GM21619 (cell line): ENCODE results near the gene BCAS3.
A peak's percentile ranks its signal among the peaks of the same experiment; 100 is the strongest.
"Not testable (repeated sequence)": the region's sequence is repeated elsewhere in the genome, so short reads cannot be mapped to it uniquely, and the experiment has no call there.

Source experiments
- ATAC-seq: cut with Tn5 transposase; IDR thresholded peaks from one replicate; pipeline ENCODE4 v1.9.1; 2021; ENCODE audit not compliant: unreplicated experiment

The BCAS3 gene

GRCh38 chr17:60923000-60923399 lies 245.3 kb downstream of the BCAS3 start:
- ATAC-seq: no peak

- no peak for ATAC-seq
Measured at GRCh38 chr17:60926466-60927183, 249.0 kb downstream of the BCAS3 start.

- no peak for ATAC-seq
Measured at GRCh38 chr17:60933739-60934138, 256.1 kb downstream of the BCAS3 start.

- no peak for ATAC-seq
Measured at GRCh38 chr17:60934723-60935122, 257.1 kb downstream of the BCAS3 start.

- not testable (repeated sequence) for ATAC-seq
Measured at GRCh38 chr17:60935991-60936390, 258.3 kb downstream of the BCAS3 start.

GRCh38 chr17:60939318-60939717 lies 261.7 kb downstream of the BCAS3 start:
- no peak for ATAC-seq

GRCh38 chr17:60941028-60941427 lies 263.4 kb downstream of the BCAS3 start:
- ATAC-seq: no peak

GRCh38 chr17:60941571-60941970 lies 263.9 kb downstream of the BCAS3 start:
- no peak for ATAC-seq

GRCh38 chr17:60944751-60945150 lies 267.1 kb downstream of the BCAS3 start:
- ATAC-seq: no peak

- ATAC-seq: no peak
Measured at GRCh38 chr17:60947100-60947499, 269.4 kb downstream of the BCAS3 start.

GRCh38 chr17:60947543-60947942 lies 269.9 kb downstream of the BCAS3 start:
- no peak for ATAC-seq

GRCh38 chr17:60952747-60953146 lies 275.1 kb downstream of the BCAS3 start:
- no peak for ATAC-seq

GRCh38 chr17:60959011-60959410 lies 281.4 kb downstream of the BCAS3 start:
- no peak for ATAC-seq

- no peak for ATAC-seq
Measured at GRCh38 chr17:60959696-60960095, 282.0 kb downstream of the BCAS3 start.

- no peak for ATAC-seq
Measured at GRCh38 chr17:60960398-60961065, 282.9 kb downstream of the BCAS3 start.

GRCh38 chr17:60964160-60964559 lies 286.5 kb downstream of the BCAS3 start:
- no peak for ATAC-seq

GRCh38 chr17:60968266-60968665 lies 290.6 kb downstream of the BCAS3 start:
- no peak for ATAC-seq

- ATAC-seq: no peak
Measured at GRCh38 chr17:60969500-60970037, 291.9 kb downstream of the BCAS3 start.

- ATAC-seq: no peak
Measured at GRCh38 chr17:60970741-60971140, 293.1 kb downstream of the BCAS3 start.

GRCh38 chr17:60971515-60972369 lies 294.1 kb downstream of the BCAS3 start:
- peak; percentile 64 for ATAC-seq

- not testable (repeated sequence) for ATAC-seq
Measured at GRCh38 chr17:60976861-60977260, 299.2 kb downstream of the BCAS3 start.
